Spinal cord (tissue), 10 donors: ENCODE results near the gene RAC2. TPM values are rescaled to one million over a fixed set of nuclear protein-coding genes. Genes with fewer than 3 reads are reported as not detected.
A peak's percentile ranks its signal among the peaks of the same experiment; 100 is the strongest.

Experiments used
- DNase-seq, 6 donors: peaks; one replicate each; pipeline versions ENCODE4 v3.0.0 to v3.0.0-alpha.2; 2013 to 2015; ENCODE audit warnings: low spot score in 6 of 6, low read depth in 4 of 6
- H3K27ac ChIP-seq: one replicate; pipeline ENCODE4 v1.5.1; 2013; ENCODE audit warnings: low read depth, low read length, control low read depth
- H3K27me3 ChIP-seq: one replicate; pipeline ENCODE4 v1.6.1; 2013; ENCODE audit warnings: low read length; ENCODE audit not compliant: control insufficient read depth, insufficient read depth
- H3K36me3 ChIP-seq: one replicate; pipeline ENCODE4 v1.6.1; 2013; ENCODE audit warnings: low read length; ENCODE audit not compliant: control insufficient read depth, insufficient read depth
- H3K4me1 ChIP-seq: one replicate; pipeline ENCODE4 v1.6.1; 2013; ENCODE audit warnings: low read length; ENCODE audit not compliant: control insufficient read depth, insufficient read depth
- H3K4me3 ChIP-seq: one replicate; pipeline ENCODE4 v1.5.1; 2013; ENCODE audit warnings: low read depth, low read length, control low read depth
- H3K9me3 ChIP-seq: one replicate; pipeline ENCODE4 v1.6.1; 2013; ENCODE audit warnings: low read length; ENCODE audit not compliant: control insufficient read depth, insufficient read depth
- WGBS: methylation state at CpG from one replicate; pipeline ENCODE4 v1.1.5; 2013; ENCODE audit warnings: missing lambda C conversion rate; ENCODE audit not compliant: insufficient coverage; 5-methylcytosine and 5-hydroxymethylcytosine counted together
- polyA plus RNA-seq, 2 donors: library from polyadenylated mRNA; unstranded; fragments of 120-200 nt; gene quantifications; one replicate each; pipeline ENCODE4 v1.2.1, GENCODE V29; 2013; ENCODE audit not compliant: insufficient read length in 2 of 2
- total RNA-seq, 2 donors: library from RNA; depleted of rRNA in 1 of 2; stranded (reverse); fragments of 120-200 nt in 1 of 2; fragments of >200 nt in 1 of 2; gene quantifications; one replicate each; pipeline versions ENCODE4 v1.2.3 to v1.2.4, GENCODE V29; 2013 to 2014
- donor health status: healthy.

The RAC2 gene
- total and polyA plus RNA-seq, 4 donors = 2.1 to 4.8 (median 2.7) TPM

DNA sequence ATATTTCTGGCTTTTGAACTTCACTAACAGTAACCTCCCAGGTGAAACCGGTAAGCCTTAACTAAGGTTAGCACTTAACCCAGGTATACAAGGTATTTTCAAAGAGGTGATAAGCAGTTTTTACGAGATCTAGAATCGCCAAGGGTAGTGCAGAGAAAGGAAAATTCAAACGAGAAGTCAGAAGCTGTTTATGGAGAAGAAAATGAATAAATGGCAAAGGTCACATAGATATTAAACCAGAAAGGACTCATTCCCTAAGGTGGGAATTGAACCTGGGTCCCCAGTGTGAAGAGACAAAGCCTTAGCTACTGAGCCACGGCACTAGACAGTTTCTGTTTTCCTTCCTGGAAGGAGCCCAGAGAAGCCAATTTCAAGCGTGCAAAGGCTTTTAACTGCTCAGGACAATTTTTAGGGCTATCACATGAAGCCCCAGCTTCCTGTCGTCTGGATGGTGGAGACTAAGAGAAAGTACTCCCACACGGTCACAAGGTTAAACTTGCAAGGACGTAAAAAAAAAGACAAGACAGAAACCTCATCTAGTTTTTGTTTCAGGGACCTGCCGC lies 50.4 kb downstream of the RAC2 start:
- H3K4me3 ChIP-seq = no peak overlapping the region
- H3K36me3 ChIP-seq = peaks cover 3% of the 10 kb centered on the region
- WGBS = 79% methylated on average over 5 of the region's 10 CpGs
- H3K27me3 ChIP-seq = no peaks in the 10 kb centered on the region
- H3K27ac ChIP-seq = no peak overlapping the region
- H3K4me1 ChIP-seq = peaks cover 28% of the 10 kb centered on the region
- peak in 1 of 6 donors; percentile 42 for DNase-seq
- H3K9me3 ChIP-seq = no peaks in the 10 kb centered on the region

DNA sequence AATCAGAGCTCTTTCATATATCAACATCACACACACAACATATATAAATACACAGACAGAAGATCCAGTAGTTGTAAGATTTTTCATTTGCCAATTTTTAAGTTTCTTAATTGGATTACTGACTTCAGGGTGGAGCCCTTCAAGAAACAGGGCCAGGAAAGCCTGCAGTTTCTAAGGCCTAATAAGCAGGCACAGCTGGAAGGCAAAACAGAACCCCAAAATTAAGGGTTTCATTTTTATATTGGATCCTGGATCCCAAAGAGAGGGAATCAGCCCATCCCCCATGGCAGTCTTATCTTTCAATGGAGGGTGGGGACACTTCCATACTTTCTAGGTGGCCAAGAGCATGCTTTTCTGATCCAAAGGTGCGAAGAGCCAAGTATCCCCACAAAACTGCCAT lies 51.3 kb downstream of the RAC2 start:
- Histone ChIP-seq H3K36me3 (peaks cover 3% of the 10 kb centered on the region), H3K4me3 (no peak overlapping the region), H3K27ac (no peak overlapping the region), H3K9me3 (no peaks in the 10 kb centered on the region), H3K4me1 (peaks cover 30% of the 10 kb centered on the region), H3K27me3 (no peaks in the 10 kb centered on the region)
- WGBS = 100% methylated on average over 1 of the region's 1 CpG
- no peak for DNase-seq

DNA sequence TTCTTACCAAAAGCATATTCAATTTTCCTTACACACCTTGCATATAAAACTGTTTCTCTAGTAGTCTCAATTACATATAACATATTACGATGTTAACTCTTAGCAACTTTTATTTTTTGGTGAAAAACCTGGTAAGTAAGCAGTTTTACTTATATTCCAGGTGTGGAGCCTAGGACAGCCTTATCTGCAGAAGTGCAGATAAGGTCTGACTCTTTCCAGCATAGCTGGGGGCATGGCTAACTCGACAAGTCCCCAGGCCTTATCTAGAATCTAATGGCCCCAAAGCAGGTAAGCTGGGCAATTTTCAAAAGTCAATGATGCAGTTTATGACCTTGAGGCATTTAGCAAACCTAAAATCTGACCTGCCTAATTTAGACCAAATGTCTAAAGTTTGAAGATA lies 51.9 kb downstream of the RAC2 start:
- H3K27ac ChIP-seq = no peak overlapping the region
- DNase-seq = no peak
- H3K27me3 ChIP-seq = no peaks in the 10 kb centered on the region
- no peaks in the 10 kb centered on the region for H3K9me3 ChIP-seq
- peaks cover 28% of the 10 kb centered on the region for H3K4me1 ChIP-seq
- no peak overlapping the region for H3K4me3 ChIP-seq
- 100% methylated on average over 1 of the region's 2 CpGs for WGBS
- peaks cover 3% of the 10 kb centered on the region for H3K36me3 ChIP-seq

DNA sequence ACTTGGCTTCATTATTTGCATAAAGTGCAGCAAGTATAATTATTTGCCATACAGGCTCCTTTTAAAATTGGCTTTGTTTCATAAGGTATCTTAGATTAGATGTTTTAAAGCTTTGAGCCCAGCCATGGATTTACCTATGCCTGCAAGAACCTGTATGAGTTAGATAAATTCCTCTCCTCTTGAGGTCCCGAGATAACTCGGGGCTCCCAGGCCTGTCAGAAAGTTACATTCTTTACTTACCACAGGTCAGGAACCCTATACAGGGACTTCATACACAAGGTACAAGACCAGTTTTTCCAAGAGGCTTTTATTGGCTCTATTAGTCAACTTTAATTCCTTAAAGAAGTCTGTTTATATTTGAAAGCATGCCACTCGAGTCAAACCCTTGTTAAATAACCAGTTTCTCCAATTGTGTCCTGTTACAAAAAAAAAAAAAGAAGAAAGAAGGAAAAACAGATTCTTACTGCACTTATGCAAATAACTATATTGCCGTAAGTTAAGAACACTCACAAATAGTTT lies 53.7 kb downstream of the RAC2 start:
- no peak for DNase-seq
- 100% methylated on average over 1 of the region's 4 CpGs for WGBS
- no peak overlapping the region for H3K4me3 ChIP-seq
- no peaks in the 10 kb centered on the region for H3K9me3 ChIP-seq
- no peak overlapping the region for H3K27ac ChIP-seq
- H3K36me3 ChIP-seq = no peaks in the 10 kb centered on the region
- no peaks in the 10 kb centered on the region for H3K27me3 ChIP-seq
- H3K4me1 ChIP-seq = peaks cover 19% of the 10 kb centered on the region

DNA sequence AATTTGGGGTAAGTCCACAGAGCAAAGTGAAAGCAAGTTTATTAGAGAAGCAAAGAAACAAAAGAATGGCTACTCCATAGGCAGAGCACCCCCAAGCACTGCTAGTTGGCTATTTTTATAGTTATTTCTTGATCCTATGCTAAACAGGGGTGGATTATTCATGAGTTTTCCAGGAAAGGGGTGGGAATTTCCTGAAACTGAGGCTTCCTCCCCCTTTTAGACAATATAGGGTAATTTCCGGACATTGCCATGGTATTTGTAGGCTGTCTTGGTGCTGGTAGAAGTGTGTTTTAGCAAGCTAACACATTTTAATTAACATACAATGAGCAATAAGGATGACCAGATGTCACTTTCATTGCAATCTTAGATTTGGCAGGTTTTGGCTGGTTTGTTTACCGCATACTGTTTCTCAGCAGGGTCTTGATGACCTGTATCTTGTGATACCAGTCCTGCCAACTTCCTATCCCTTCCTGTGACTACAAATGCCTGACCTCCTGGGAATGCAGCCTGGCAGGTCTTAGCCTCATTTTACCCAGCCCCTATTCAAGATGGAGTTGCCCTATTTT lies 55.1 kb downstream of the RAC2 start:
- Histone ChIP-seq H3K4me1 (peaks cover 19% of the 10 kb centered on the region), H3K9me3 (no peaks in the 10 kb centered on the region), H3K27ac (peak overlapping the region; percentile 90), H3K27me3 (no peaks in the 10 kb centered on the region), H3K36me3 (peaks cover 4% of the 10 kb centered on the region), H3K4me3 (no peak overlapping the region)
- 67% methylated on average over 1 of the region's 2 CpGs for WGBS
- DNase-seq = peak in 1 of 6 donors; percentile 7

DNA sequence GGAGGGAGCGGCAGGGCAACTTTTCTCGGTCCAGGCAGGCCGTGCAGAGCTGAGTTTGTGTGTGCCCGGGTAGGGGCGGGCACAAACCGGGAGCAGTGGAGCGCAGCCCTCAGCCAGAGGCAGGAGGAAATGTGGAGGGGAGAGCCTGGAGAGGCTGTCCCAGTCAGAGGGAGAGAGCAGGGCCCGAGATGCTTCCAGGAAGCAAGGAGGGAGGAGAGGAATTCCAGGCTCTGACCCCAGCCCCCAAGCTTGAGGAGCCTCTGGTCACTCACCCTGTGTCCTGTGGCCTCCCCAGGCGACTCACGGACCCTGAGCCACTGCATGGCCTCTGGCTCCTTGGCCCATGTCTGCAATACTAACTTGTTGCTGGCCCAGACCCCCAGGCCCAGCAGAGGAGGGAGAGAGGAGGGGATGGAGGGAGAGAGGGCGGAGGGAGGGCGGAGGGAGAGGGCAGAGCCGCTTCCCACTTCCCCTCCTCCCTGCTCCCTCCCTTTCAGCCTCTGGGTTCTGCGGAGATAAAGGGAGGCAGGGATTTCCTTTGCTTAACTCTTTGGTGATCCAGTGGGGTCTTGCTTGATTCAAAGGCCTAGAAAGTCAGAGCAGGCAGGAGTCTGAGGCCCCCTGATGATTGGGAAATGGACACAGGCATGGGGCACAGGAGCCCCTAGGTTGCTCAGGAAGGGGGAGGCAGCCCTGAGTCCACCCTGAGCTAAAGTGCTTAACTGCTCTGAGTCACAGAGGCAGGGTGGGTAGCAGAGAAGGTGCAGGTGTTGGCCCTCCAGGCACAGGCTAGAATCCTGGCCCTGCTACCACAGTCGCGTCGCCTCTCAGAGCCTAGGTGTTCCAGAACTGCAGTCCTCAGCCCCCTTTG lies 55.9 kb downstream of the RAC2 start, which contains the start of gene C1QTNF6:
Gene C1QTNF6 (minus strand): TSS at position 357 of the 871 bp plus-strand sequence. CDS start 34 bp downstream, at position 323.
- H3K9me3 ChIP-seq = no peaks in the 10 kb centered on the region
- peak in 2 of 6 donors; percentile 60 to 78 for DNase-seq
- 40% methylated on average over 13 of the region's 17 CpGs for WGBS
- H3K27ac ChIP-seq = peak within 1 kb of the TSS; percentile 90
- H3K36me3 ChIP-seq = peaks cover 4% of the 10 kb centered on the region
- peak within 1 kb of the TSS; percentile 38 for H3K4me3 ChIP-seq
- H3K27me3 ChIP-seq = no peaks in the 10 kb centered on the region
- peaks cover 19% of the 10 kb centered on the region for H3K4me1 ChIP-seq

DNA sequence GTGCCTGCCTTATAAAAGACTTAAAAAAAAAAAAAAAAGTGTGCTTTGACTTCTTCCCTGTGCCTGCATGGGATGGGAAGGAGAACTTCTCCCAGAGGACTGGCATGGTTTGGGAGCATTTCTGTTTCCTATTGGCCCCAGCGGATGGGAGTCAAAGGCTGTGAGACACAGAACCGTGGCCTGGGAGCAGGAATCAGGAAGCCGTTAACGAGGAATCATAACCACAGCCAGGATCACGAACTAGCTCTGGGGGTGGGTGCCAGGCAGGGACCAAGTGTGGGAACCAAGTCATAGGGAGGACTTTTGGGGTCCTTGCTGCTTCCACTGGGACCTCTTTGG lies 56.5 kb downstream of the RAC2 start:
- WGBS = 17% methylated on average over 4 of the region's 5 CpGs
- peak overlapping the region; percentile 38 for H3K4me3 ChIP-seq

DNA sequence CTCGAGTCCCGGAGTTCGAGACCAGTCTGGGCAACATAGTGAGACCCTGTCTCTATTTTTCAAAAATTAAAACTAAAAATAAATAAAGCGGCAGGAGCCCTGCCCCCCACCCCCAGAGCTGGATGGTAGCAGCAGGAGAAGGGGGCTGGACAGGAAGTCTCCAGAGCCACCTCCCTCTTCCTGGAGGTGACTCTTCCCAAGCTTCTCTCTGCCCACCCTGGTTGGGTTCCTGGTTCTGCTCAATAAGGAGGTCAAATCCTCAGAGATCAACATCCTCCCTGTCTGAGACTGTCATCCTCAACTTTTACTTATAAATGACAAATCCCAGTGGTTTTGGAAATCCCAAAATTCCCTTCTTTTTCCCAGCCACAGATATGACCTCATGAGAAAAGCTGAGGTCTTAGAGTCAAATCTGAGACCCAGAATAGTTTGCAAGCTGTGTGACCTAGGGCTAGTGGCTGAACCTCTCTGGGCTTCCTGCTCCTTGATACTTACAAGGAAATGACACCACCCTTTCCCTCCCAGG lies 57.0 kb downstream of the RAC2 start:
- Histone ChIP-seq H3K27ac (peak overlapping the region; percentile 90), H3K4me3 (no peak overlapping the region), H3K36me3 (peaks cover 9% of the 10 kb centered on the region), H3K27me3 (no peaks in the 10 kb centered on the region), H3K9me3 (no peaks in the 10 kb centered on the region), H3K4me1 (peaks cover 19% of the 10 kb centered on the region)
- no peak for DNase-seq
- no CpG with 5 or more reads among the region's 4 CpGs for WGBS

More for the DNA sequence above, 56.5 kb downstream of the RAC2 start:
- Histone ChIP-seq H3K4me1 (peaks cover 19% of the 10 kb centered on the region), H3K36me3 (peaks cover 4% of the 10 kb centered on the region), H3K27me3 (no peaks in the 10 kb centered on the region), H3K9me3 (no peaks in the 10 kb centered on the region), H3K27ac (peak overlapping the region; percentile 90)
- no peak for DNase-seq

DNA sequence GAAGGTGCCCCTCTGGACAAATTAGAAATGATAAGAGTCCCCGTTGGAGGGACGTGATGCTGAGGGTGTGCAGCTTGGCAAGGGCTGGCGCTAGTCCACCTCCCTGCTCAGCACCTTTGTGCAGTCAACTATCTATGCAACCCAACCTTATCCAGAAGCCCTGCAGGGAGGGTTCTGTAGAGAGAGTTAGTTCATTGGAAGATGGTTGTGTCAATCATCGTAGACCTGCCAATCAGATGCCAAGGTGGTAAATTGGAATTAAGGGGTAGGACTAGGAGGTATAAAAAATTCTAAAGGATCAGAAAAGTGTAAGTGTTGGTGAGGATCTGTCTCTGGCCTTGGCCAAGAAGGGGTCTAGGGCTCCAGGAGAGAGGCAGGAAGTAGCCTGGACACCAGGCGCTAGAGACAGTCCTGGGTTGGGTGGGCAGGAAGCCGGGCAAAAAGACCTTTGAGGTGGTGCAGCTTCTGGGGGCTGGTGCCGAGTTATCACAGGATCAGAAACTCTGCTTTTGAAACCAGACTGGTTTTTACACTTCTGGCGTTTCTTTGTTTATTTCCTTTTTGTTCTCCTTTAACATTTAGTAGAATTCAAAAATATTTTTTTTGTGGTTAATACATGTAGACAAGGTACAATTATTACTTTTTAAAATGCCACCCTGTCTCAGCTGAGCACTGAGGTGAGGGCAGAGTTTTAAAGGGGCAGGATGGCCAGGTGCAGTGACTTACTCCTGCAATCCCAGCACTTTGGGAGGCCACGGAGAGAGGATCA lies 57.7 kb downstream of the RAC2 start:
- Histone ChIP-seq H3K27me3 (no peaks in the 10 kb centered on the region), H3K27ac (peak overlapping the region; percentile 90), H3K9me3 (no peaks in the 10 kb centered on the region), H3K4me3 (no peak overlapping the region), H3K36me3 (peaks cover 12% of the 10 kb centered on the region), H3K4me1 (peaks cover 19% of the 10 kb centered on the region)
- 87% methylated on average over 2 of the region's 9 CpGs for WGBS
- DNase-seq = peak in 2 of 6 donors; percentile 76 to 83
